HL-60 (cell line): Measurements from ENCODE around the gene SLC35F6.

Source experiments
- DNase-seq, 2 experiments: peaks; one replicate each; pipeline ENCODE4 v3.0.0-alpha.2; 2010 to 2020; ENCODE audit warnings: low read depth in 1 of 2, low spot score in 1 of 2
- H3K27ac ChIP-seq: fragments of 250-450 bp; sonication (Bioruptor Pico); replicated peaks from 2 replicates; pipeline ENCODE4 v1.5.1; 2020; ENCODE audit warnings: mild to moderate bottlenecking, moderate library complexity
- H3K27me3 ChIP-seq: fragments of 250-450 bp; sonication (Bioruptor Pico); 2 replicates; pipeline ENCODE4 v1.5.1; 2021; ENCODE audit warnings: mild to moderate bottlenecking, moderate library complexity; ENCODE audit not compliant: insufficient read depth, poor library complexity, severe bottlenecking
- H3K4me3 ChIP-seq: replicated peaks from 2 replicates; pipeline ENCODE4 v1.5.1; 2011; ENCODE audit warnings: mild to moderate bottlenecking, control low read depth, low read length; ENCODE audit not compliant: insufficient read depth
- GABPA ChIP-seq: IDR thresholded peaks from 2 replicates; pipeline ENCODE4 v1.6.1; 2012; ENCODE audit warnings: low read depth
- POLR2AphosphoS5 ChIP-seq: IDR thresholded peaks from 2 replicates; pipeline ENCODE4 v1.6.1; 2012; ENCODE audit warnings: low read depth
- SPI1 ChIP-seq: IDR thresholded peaks from 2 replicates; pipeline ENCODE4 v1.6.1; 2012; ENCODE audit warnings: low read depth, mild to moderate bottlenecking, borderline replicate concordance
- TF ChIP-seq, protein P1 (sequence below): IDR thresholded peaks from one replicate; pipeline ENCODE4 v1.5.1; 2011; ENCODE audit warnings: low read length, control low read depth, inconsistent platforms; ENCODE audit not compliant: insufficient read depth
- TF ChIP-seq, protein P2 (sequence below): IDR thresholded peaks from 2 replicates; pipeline ENCODE4 v1.6.1; 2012; ENCODE audit warnings: low read depth; ENCODE audit not compliant: insufficient replicate concordance

The SLC35F6 gene

DNA sequence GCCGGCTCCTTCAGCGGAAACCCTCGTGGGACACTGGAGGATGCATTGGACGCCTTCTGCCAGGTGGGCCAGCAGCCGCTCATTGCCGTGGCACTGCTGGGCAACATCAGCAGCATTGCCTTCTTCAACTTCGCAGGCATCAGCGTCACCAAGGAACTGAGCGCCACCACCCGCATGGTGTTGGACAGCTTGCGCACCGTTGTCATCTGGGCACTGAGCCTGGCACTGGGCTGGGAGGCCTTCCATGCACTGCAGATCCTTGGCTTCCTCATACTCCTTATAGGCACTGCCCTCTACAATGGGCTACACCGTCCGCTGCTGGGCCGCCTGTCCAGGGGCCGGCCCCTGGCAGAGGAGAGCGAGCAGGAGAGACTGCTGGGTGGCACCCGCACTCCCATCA lies 14.0 kb downstream of the SLC35F6 start:
- Histone ChIP-seq H3K27me3 (no peaks in the 10 kb centered on the region), H3K27ac (no peak overlapping the region), H3K4me3 (no peak overlapping the region)
- no peak for DNase-seq
- TF ChIP-seq GABPA (no peak), SPI1 (no peak), POLR2AphosphoS5 (no peak)
- TF ChIP-seq, protein P1, sequence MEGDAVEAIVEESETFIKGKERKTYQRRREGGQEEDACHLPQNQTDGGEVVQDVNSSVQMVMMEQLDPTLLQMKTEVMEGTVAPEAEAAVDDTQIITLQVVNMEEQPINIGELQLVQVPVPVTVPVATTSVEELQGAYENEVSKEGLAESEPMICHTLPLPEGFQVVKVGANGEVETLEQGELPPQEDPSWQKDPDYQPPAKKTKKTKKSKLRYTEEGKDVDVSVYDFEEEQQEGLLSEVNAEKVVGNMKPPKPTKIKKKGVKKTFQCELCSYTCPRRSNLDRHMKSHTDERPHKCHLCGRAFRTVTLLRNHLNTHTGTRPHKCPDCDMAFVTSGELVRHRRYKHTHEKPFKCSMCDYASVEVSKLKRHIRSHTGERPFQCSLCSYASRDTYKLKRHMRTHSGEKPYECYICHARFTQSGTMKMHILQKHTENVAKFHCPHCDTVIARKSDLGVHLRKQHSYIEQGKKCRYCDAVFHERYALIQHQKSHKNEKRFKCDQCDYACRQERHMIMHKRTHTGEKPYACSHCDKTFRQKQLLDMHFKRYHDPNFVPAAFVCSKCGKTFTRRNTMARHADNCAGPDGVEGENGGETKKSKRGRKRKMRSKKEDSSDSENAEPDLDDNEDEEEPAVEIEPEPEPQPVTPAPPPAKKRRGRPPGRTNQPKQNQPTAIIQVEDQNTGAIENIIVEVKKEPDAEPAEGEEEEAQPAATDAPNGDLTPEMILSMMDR: no peak
- TF ChIP-seq, protein P2, sequence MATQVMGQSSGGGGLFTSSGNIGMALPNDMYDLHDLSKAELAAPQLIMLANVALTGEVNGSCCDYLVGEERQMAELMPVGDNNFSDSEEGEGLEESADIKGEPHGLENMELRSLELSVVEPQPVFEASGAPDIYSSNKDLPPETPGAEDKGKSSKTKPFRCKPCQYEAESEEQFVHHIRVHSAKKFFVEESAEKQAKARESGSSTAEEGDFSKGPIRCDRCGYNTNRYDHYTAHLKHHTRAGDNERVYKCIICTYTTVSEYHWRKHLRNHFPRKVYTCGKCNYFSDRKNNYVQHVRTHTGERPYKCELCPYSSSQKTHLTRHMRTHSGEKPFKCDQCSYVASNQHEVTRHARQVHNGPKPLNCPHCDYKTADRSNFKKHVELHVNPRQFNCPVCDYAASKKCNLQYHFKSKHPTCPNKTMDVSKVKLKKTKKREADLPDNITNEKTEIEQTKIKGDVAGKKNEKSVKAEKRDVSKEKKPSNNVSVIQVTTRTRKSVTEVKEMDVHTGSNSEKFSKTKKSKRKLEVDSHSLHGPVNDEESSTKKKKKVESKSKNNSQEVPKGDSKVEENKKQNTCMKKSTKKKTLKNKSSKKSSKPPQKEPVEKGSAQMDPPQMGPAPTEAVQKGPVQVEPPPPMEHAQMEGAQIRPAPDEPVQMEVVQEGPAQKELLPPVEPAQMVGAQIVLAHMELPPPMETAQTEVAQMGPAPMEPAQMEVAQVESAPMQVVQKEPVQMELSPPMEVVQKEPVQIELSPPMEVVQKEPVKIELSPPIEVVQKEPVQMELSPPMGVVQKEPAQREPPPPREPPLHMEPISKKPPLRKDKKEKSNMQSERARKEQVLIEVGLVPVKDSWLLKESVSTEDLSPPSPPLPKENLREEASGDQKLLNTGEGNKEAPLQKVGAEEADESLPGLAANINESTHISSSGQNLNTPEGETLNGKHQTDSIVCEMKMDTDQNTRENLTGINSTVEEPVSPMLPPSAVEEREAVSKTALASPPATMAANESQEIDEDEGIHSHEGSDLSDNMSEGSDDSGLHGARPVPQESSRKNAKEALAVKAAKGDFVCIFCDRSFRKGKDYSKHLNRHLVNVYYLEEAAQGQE: no peak

DNA sequence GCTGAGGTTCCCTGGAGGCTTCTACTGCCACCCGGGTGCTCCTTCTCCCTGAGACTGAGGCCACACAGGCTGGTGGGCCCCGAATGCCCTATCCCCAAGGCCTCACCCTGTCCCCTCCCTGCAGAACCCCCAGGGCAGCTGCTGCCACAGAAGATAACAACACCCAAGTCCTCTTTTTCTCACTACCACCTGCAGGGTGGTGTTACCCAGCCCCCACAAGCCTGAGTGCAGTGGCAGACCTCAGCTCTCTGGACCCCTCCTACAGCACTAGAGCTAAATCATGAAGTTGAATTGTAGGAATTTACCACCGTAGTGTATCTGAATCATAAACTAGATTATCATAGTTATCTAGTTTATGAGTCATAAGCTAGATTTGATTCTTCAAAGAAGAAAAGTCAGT lies 14.4 kb downstream of the SLC35F6 start:
- DNase-seq: no peak
- H3K27me3 ChIP-seq: no peaks in the 10 kb centered on the region
- TF ChIP-seq POLR2AphosphoS5 (no peak), SPI1 (no peak), GABPA (no peak)
- TF ChIP-seq, protein P1: no peak
- TF ChIP-seq, protein P2: no peak

DNA sequence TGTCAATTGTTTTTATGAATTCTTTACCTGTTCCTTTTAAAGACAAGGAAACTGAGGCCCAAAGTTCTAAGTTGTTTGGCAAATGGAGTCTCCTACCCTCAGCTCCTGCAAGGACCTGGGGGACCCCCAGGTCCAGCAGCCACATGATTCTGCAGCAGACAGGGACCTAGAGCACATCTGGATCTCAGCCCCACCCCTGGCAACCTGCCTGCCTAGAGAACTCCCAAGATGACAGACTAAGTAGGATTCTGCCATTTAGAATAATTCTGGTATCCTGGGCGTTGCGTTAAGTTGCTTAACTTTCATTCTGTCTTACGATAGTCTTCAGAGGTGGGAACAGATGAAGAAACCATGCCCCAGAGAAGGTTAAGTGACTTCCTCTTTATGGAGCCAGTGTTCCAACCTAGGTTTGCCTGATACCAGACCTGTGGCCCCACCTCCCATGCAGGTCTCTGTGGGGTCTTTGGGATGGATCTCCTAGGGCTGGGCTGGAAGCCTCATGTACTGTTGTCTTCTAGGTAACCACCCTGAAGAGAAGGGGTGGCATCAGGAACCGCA lies 16.2 kb downstream of the SLC35F6 start:
- TF ChIP-seq, protein P2: no peak
- TF ChIP-seq SPI1: peak; percentile 98
- peak; percentile 65 to 81 for DNase-seq

More for the DNA sequence above, 14.4 kb downstream of the SLC35F6 start:
- Histone ChIP-seq H3K4me3 (no peak overlapping the region), H3K27ac (no peak overlapping the region)

More for the DNA sequence above, 16.2 kb downstream of the SLC35F6 start:
- no peaks in the 10 kb centered on the region for H3K27me3 ChIP-seq
- peak overlapping the region; percentile 45 for H3K27ac ChIP-seq
- H3K4me3 ChIP-seq: no peak overlapping the region
